GM18511 (cell line): ENCODE data around the gene FAM53B.

ENCODE experiments used
- ATAC-seq: cut with Tn5 transposase; IDR thresholded peaks from one replicate; pipeline ENCODE4 v1.9.1; 2021; ENCODE audit warnings: mild to moderate bottlenecking, moderate library complexity; ENCODE audit not compliant: unreplicated experiment

FAM53B gene

DNA sequence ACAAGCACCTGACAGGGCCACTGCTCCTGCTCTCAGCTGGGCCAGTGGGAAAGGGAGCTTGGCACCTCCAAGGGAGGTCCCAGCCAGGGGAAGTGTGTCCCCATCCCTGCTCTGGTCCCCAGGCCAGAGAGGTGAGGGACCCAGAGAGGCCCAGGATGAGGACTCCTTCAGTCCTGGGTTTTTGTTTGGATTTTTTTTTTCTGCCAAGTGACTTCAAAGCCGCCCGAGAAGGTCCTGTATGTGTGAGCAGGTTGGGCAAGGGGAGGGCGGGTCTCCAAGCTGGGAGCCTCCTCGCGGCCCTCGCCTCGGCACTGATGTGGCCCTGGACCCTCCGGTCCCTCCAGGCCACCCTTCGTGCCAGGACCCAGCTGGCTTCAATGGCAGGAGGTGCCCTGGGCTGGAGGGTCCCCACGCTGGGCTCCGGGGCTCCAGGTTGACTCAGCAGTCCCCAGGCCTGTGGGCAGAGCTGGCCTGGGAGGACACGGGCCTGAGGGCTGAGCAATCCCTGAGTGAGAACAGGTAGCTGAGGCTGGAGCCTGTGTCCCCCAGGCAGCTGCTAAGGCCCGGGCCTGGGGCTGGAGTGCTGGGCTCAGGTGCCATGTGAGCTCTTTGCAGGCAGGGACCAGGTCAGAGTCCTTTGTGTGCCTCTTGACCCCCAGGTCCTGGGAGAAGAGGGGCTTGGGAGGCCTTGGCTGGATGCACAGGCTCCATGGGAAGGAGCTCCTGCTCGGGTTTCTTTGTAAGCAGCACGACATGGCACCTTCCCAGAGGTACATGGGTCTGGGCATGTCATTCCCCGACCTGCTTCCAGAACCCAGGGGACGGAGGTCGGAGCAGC, 140.6 kb downstream of the FAM53B start:
- no peak for ATAC-seq

DNA sequence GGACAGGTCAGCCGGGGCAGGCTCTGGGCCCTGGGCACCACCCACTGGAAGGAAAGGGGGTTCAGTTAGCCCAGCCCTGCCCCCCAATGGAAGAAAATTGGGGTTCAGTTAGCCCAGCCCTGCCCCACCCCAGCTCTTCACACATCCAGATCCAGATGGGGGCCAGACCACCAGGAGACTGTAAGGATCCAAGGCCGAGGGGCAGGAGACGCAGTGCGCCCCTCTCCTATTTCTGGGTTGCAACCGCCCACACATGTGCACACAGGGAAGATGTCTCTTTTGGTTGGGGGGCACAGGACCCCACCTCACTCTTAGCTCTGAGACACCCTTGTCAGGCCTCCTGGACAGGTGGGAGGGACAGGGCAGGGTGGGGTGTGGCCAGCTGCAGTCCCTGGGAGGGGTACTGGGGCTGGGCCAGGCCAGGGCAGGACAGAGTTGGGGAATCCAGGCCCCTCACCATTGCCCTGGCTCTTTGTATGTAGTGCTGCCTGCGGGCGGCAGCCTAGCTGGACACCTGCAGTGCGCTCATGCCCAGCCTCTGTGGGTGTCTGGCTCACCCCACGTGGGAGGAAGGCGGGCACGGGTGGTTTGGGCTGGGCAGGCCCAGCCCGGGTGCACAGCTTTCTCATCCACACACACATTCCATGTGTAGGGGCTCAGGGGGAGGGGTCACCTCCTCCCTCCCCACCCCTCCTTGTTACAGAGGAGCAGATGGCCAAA, 141.4 kb downstream of the FAM53B start:
- no peak for ATAC-seq

DNA sequence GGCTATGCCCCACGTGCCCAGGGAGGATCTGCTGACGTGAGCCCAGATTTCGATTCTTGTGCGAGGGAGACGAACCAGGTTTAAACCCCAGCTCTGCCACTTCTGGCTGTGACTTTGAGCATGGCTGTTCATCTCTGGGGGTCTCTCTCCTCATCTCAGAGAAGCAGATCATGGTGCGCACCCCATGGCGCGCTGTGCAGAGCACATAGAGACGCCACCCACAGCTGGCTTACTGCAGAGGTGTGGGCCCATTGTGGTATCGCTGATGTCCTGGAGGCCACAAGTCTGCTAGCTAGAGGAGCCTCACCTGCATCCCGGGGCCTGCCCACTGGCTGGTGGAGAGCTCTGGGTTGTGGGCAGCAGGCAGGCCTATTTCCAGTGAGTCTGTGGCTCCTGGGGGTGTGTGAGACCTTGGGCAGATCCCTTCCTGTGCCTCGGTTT, 142.0 kb downstream of the FAM53B start:
- ATAC-seq: no peak

DNA sequence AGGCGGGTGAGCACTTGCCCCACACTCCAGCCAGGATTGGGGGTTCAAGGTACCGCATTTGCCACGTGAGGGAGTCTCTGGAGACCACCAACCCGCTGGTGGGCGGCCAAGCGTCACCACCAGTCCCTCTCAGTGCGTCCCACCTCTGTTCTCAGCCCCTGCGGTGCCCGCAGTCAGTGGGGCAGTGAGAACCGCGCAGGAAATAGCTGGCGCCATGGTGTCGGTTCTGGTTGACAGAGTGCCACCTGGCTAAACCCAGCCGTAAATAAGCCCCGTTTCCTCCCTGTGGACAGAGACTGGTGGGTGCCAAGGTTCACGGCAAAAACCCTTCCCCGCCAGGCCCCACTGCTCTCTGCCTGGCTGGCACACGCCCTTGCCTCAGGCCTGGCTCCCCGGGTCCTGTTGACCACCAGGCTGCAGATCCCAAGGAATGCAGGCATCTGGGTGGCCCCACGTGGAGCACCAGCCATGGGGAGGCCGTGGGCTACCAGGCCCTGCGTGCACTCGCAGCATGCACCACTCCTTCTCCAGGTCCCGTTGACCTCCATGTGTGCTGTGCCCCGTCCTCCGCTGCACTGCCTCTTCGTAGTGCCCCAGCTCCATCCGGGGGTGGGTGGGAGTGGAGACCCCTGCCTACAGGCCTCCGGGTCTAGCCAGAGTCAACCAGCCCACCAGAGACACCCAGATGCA, 142.6 kb downstream of the FAM53B start:
- no peak for ATAC-seq

DNA sequence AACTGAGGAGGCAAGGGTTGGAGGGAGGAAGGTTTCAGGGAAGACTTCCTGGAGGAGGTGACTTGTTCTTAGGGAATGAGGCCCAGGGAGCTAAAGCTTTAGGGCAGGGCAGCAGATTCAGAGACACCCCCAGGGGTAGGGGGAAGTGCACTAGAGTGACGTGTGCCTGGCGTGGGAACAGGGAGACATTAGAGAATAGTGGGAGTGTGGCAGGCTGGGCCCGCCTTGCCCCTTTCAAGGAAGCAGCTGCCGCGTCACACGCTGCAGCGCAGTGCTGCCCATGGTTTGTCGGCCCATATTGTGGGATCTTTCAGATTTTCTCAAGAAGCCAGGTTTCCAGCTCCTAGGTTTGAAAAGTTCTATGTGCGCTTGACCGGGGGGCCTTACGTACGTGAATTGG, 143.2 kb downstream of the FAM53B start:
- ATAC-seq: no peak

DNA sequence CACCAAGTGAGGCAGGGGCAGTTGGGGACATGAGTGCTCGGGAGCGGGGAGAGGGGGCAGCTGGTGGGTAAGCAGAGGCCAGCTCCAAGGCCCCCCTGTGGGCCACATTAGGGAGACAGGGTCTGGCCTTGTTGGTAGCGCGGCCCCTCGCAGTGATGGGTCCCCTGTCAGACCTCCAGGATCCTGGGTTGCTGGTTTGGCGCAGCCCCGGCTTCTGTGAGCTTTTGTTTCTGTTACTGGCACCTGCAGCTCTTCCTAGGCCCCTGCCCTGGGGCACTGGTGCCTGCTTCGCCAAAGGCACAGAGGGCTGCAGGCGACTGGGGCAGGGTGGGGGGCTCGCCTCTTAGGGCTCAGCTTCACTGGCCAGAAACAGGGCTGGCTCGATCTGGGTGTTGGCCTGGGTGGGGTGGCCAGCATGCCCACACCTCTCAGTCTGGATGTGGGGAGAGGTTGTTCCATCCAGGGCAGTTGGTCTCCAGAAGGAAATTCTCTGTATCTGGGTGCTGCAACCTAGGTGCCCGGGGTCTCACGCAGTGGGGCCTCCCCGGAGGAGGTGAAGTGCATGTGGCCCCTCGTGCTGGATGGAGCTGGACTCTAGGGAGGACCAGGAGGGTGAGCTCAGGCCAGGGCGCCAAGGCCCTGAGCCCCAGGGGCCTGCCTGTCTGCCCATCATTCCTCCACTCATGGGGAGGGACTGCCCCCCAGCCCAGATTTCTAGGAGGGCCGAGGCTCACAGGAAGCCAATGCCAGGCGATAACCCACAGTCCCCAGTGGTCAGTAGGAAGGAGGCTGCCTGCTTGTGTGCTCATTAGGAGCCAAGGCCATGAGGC, 143.9 kb downstream of the FAM53B start:
- no peak for ATAC-seq

DNA sequence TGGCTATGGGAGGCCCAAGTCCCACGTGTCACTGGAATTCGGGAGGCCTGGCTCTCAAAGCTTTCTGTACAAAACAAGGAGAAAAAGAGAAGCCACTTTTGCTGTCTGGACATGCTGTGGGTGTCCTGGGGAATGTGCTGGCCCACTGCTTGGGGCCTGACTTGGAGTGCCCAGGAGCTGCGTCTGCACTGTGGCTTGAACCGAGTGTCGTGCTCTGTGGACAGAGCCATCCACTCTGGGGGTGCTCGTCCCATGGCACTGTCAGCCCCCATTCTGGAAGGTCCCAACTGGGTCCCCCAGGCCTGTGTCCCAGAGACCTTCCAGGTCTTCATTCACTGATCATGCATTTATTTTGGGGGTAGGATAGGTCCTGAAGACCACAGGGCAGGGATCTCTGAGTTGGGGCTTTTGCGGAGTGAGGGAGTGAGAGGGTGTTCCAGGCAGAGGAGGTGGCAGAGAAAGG, 144.6 kb downstream of the FAM53B start:
- ATAC-seq: no peak

DNA sequence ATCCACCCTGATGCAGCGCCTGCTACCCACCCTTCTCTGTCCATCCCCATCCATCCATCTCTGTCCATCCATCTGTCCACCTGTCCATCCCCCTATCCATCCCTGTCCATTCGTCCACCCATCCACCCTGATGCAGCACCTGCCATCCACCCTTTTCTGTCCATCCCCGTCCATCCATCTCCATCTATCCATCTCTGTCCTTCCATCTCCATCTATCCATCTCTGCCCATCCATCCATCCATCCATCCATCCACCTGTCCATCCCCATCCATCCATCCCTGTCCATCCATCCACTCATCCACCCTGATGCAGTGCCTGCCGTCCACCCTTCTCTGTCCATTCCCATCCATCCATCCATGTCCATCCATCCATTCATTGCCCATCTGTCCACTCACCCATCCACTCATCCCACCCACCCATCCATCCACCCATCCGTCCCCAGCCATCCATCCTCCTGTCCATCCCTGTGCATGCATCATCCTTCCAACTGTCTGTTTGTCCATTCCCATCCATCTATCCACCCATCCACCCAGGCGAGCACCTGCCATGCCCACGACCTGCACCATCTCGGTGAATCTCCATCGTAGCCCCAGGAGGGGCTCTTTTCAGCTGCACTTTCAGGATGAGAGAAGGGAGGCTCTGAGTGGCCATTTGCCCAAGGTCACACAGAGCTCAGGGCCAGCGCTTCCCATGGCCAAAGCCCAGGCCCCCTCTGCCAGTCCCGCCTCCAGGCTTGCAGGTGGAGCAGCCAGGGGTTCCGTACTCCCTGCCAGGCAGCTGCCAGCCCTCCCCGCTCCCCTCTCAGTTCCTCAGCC, 145.2 kb downstream of the FAM53B start:
- ATAC-seq: no peak

DNA sequence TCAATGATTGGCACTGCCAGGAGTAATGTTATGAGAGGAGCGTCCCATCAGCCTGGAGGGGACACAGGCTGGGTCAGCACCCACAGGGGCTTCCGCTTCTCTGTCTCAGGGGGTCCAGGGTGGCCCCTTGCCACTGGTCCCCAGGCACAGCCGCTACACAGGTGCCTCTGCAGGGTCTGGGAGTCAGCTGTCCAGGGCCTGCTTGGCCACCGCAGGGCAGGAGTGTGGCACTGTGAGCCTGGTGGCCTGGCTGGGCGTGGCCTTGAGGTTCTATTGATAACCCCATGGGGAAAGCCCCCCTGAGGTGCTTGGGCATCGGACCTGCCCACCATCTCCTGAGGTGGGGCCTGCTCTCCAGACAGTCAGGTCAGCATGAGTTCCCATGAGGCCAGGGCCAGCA, 146.0 kb downstream of the FAM53B start:
- ATAC-seq: no peak

DNA sequence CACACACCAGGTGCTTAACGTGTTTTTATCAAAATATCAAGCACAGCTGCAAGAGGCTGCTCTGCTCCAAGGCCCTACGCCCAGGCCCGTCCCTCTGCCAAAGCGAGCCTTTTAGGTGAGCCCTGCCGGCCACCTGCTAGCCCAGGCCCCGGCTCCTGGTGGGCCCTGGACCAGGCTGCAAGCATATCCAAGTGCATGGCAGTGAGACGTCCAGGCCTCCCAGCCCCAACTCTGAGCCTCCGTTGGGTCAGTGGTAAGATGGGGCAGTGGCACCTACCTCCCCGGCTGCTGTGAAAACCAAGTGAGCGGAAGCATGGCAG, 146.4 kb downstream of the FAM53B start:
- no peak for ATAC-seq

DNA sequence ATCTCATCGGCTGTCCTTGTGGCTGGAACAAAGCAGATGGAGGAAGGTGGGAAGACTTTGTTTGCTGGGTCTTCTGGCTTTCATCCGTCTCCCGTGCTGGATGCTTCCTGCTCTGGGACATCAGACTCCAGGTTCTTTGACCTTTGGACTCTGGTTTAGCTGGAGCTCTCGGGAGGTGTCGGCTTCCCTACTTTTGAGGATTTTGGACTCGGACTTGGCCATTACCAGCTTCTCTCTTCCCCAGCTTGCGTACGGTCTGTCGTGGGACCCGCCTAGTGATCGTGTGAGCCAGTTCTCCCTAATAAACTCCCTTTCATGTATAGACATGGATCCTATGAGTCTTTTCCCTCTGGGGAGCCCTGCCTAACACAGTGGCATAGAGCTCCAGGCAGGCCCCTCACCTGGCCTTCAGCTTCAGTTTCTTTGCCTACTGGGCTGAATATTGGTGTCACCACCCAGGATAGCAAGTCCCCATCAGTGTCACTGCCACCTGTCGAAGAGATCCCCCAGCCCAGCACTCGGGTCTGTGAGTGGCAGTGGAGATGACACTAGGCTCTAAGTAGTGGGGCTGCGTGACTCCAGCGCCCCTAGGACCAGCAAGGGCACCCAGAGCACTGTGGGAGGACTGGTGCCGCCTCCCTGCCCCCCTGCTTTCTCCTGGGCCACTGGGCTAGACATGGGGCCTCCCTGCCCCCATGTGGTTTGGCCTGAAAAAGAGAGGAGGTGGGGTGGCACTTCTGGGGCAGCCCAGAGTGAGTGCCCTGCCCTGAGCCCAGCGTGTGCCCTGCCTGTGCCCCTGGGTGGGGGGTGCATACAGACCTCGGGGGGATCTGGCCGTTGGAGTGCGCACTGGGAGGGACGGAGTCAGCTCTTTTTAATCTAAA, 147.0 kb downstream of the FAM53B start:
- ATAC-seq: no peak

DNA sequence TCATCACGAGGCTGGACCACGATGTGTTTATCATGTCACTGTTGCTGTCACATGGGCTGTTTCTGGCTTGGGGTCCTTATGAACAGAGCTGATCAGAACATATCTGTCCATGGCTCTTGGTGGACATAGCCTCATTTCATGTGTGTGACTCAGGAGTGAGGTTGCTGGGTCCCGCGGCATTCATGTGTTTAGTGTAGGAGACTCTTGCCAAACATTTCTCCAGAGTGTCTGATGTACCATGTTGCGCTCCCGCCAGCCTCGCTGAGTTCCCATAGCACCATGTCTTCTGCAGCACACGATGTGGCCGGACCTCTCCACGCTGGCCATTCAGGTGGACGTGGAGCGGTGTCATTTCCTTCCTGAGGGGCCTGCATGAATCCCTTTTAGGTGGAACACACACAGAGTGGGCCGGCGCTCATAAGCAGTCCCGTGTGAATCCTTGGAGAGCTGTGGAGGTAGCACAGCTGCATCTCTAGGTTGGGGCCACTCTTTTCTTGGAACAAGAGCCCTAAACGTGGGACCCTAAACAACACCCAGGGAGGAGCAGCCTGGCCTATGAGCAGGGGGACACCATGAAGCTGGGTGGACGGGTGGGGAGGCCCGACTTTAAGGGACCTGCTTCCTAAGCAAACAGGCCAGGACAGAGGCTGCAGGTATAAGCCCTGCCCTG, 147.9 kb downstream of the FAM53B start:
- ATAC-seq: no peak

DNA sequence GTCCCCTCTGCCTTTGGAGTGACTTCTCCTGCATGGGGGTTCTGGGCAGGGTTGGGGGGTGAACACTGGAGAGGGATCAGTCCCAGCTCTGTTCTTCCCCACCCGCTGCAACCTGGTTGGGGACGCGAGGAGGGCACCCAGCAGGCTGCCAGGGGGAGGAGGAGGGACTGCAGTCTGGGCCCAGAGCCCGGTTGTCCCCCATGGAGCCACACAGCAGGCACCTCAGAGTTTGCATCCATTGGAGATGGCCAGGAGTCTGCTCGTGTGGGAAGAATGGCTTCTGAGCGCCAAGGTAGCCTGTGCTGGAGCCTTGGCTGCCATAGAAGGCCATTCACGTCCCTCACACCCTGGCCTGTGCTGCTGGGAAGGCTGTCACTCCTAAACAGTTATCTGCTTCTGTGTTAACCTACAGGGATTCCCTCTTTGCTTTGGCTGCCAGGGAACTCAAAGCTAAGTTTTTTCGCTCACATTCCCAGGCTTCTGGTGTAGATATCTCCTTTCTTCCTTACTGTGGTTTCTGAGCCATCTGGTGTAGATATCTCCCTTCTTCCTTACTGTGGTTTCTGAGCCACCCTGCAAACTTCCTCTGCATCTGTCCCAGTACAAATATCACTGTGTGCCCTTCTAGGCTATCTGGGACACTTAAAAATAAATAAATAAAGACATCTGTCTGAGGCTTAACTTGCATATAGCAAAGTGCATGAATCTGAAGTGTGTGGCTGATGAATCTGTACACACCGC, 148.9 kb downstream of the FAM53B start:
- no peak for ATAC-seq

DNA sequence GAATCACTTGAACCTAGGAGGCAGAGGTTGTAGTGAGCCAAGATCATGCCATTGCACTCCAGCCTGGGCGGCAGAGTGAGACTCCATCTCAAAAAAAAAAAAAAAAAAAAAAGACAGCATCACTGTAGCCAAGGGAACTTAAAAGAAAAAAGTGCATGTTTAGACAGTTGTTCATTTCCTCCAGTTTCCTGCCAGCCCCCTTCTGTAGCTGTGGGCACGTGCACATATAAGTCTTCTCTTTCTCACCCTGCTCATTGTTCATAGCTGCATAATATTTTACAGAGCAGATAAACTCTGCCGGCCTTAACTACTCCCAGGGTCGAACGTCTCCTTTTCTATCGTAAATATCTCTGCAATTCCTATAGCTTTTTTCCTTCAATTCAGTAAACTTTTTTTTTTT, 149.9 kb downstream of the FAM53B start:
- ATAC-seq: no peak

DNA sequence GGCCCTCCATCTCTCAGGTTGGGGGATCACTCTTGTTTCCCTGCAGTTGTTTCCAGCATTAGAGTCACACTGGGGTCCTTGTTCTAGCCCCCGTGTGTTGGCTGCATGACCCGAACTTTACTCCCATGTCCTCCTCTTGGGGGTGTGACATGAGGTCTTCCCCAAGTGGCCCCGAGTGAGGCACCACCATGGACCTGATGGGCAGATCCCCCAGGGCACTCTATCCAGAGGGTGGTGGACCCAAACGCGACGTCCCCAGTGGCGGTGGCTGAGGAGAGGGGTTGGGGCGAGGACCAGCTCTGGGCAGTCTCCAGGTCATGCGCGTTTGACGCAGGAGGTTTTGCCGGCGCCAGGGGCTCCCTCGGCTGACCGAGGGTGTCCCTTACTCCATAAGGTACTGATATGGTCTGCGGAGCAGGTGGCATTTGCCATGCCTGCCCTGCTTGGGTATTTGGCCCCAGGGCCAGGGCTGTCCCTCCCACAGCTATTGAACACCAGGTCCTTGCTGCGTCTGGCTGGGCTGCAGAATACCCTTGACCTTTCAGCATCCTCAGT, 150.7 kb downstream of the FAM53B start:
- ATAC-seq: no peak

DNA sequence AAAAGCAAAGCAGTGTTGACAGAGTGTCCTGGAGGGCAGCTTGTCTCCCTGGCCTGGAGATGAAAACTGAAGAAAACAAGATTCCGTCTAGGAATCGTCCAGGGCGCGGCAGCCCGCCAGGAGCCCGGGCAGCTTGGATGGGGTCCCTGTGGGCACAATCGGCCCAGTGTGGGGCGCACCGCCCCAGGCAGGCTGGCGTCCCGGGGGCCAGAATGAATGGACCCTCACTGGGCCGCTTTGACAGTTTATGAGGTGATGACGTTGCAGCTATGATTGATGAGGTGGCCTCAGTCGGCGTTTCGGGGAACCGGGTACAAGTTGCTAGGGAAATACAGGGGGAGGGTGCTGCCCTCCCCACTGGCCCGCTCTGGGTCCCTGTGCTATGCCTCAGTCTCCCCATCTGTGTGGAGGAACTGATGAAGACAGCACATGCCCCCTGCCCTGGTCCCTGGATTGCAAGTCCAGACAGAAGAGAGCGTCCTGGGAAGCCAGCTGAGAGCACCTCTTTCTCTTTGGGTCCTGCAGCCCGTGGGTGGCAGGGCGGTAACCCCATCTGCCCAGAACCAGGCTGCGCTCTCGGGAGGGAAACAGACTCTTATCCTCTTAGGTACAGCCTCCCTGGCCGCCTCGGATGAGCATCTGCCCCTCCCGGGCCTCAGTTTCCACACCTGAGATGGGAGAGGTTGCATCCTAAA, 151.3 kb downstream of the FAM53B start:
- no peak for ATAC-seq

DNA sequence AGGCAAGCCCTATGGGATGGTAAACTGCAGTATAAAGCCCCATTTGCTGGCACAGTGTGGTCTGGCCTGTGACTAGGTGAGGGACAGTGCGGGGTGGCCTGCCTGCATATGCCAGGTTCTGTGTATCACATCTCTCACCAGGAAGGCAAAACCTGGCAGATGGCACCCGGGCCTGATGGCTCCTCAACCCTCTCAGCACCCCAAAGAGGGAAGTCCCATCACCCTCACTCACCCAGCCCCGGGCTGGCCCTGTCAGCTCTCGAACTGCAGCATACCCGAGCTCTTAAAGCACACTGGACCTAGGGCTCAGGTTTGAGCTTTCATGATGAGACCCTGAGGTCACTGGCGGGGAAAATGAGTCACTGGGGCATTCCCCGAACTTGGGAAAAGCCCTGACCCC, 152.1 kb downstream of the FAM53B start:
- no peak for ATAC-seq
